Right lobe of liver (tissue), 6 donors: ENCODE data around the gene PRKG2. TPM values are rescaled to one million over a fixed set of nuclear protein-coding genes. Genes with fewer than 3 reads are reported as not detected.

Experiments
- ATAC-seq, 4 donors: fragments of 200-7000 bp; cut with Tn5 transposase; one replicate each; pipeline ENCODE4 v1.9.1; 2020; ENCODE audit warnings: mild to moderate bottlenecking in 4 of 4, moderate library complexity in 4 of 4
- DNase-seq, 3 donors: peaks; one replicate each; pipeline ENCODE4 v3.0.0-alpha.2; 2020
- H3K27ac ChIP-seq, 3 donors: fragments of 200-600 bp; one replicate each; pipeline ENCODE4 v1.8.0; 2022
- H3K27me3 ChIP-seq, 2 donors: fragments of 200-600 bp; one replicate each; pipeline ENCODE4 v1.8.0; 2022
- H3K36me3 ChIP-seq, 4 donors: fragments of 200-600 bp; sonication (generic) in 1 of 4; one replicate each; pipeline versions ENCODE4 v1.5.1 to v1.8.0; 2017 to 2022; ENCODE audit warnings: control low read depth in 1 of 4
- H3K4me1 ChIP-seq, 4 donors: fragments of 200-600 bp; sonication (generic) in 1 of 4; one replicate each; pipeline versions ENCODE4 v1.5.1 to v1.8.0; 2017 to 2022; ENCODE audit warnings: control low read depth in 1 of 4
- H3K4me3 ChIP-seq, 3 donors: fragments of 200-600 bp; one replicate each; pipeline ENCODE4 v1.8.0; 2022
- H3K9me3 ChIP-seq, 4 donors: fragments of 200-600 bp; sonication (generic) in 1 of 4; one replicate each; pipeline versions ENCODE4 v1.5.1 to v1.8.0; 2017 to 2022; ENCODE audit warnings: control low read depth in 1 of 4
- CTCF ChIP-seq, 4 donors: fragments of 200-600 bp in 3 of 4; fragments of 450-650 bp in 1 of 4; IDR thresholded peaks; one replicate each; pipeline versions ENCODE4 v1.5.1 to v1.8.0; 2016 to 2022; ENCODE audit warnings: antibody characterized with exemption in 4 of 4, mild to moderate bottlenecking in 2 of 4
- POLR2A ChIP-seq: fragments of 450-650 bp; IDR thresholded peaks from one replicate; pipeline ENCODE4 v1.6.1; 2017; ENCODE audit warnings: antibody characterized with exemption, mild to moderate bottlenecking
- WGBS: methylation state at CpG from one replicate; pipeline ENCODE4 v1.1.6; 2018; ENCODE audit warnings: low coverage, low lambda C conversion rate; ENCODE audit not compliant: insufficient coverage; ENCODE audit errors: missing lambda C conversion rate; 5-methylcytosine and 5-hydroxymethylcytosine counted together
- intact Hi-C, 2 donors: fragments of 100-400 bp; cut with DNase I; formaldehyde crosslinking; loops; one replicate each; pipeline versions ENCODE4 v1.11.2 to v1.14.1; 2022
- total RNA-seq, 6 experiments: library from RNA; depleted of rRNA in 2 of 6; stranded (reverse); fragments of >200 nt in 2 of 6; fragmentation: NEBNext Ultra II Directional in 3 of 6; extraction: Animal tissue kit (Norgen Biotek cat#: 25700) in 3 of 6; gene quantifications; one replicate each; pipeline versions ENCODE4 v1.1.0 to v1.2.4, GENCODE V29; 2016 to 2023
- donor health status: DM: no; HTN: yes; CAD: no.
- donor health status: DM: no; HTN: no; CAD: no.
- donor health status: DM: no; HTN: no; CAD: no.
- donor health status: DM: no; HTN: yes; CAD: no.
- donor health status: DM: no; HTN: yes; CAD: no.

PRKG2 gene
- total RNA-seq, 6 experiments from 2014 or later, result 0.17 TPM; not detected in 5

- intact Hi-C loops, result loop anchor here in 1 of 2 donors (5.0 kb wide), 1 partner anchor 282 kb away; no protein-coding TSS in a partner anchor
- Histone ChIP-seq H3K9me3 (no peaks in the 10 kb centered on the region), H3K4me1 (no peaks in the 10 kb centered on the region), H3K36me3 (no peaks in the 10 kb centered on the region), H3K27me3 (no peaks in the 10 kb centered on the region), H3K27ac (no peak overlapping the region), H3K4me3 (no peak overlapping the region)
- WGBS, result 9% methylated on average over 6 of the region's 6 CpGs
- ATAC-seq (peak; percentile 99), DNase-seq (peak in 1 of 3 donors; percentile 65)
- TF ChIP-seq CTCF (IDR thresholded peaks at IDR 0.05) (peak; percentile 76 to 96 (median 92)), POLR2A (no peak)
These were observed 145.2 kb downstream of the PRKG2 start for GRCh38 chr4:81069706-81070331.

- H3K4me3 ChIP-seq, result no peak overlapping the region
- DNase-seq (no peak), ATAC-seq (no peak)
- H3K9me3 ChIP-seq, result no peaks in the 10 kb centered on the region
- intact Hi-C loops, result no loop called here
- 44% methylated on average over 5 of the region's 5 CpGs for WGBS
- H3K27ac ChIP-seq, result no peak overlapping the region
- H3K4me1 ChIP-seq, result peaks cover 0 to 10% (median 0%) of the 10 kb centered on the region in 4 donors
- H3K27me3 ChIP-seq, result no peaks in the 10 kb centered on the region
- H3K36me3 ChIP-seq, result no peaks in the 10 kb centered on the region
- TF ChIP-seq CTCF (IDR thresholded peaks at IDR 0.05) (no peak), POLR2A (no peak)
These were observed 149.6 kb downstream of the PRKG2 start for GRCh38 chr4:81065446-81065845.

GRCh38 chr4:81062001-81062400 lies 153.0 kb downstream of the PRKG2 start:
- no peak for ATAC-seq
- Histone ChIP-seq H3K36me3 (no peaks in the 10 kb centered on the region), H3K4me3 (no peak overlapping the region), H3K27ac (no peak overlapping the region), H3K27me3 (no peaks in the 10 kb centered on the region), H3K4me1 (peaks cover 0 to 10% (median 0%) of the 10 kb centered on the region in 4 donors), H3K9me3 (no peaks in the 10 kb centered on the region)
- no peak for DNase-seq
- intact Hi-C loops, result no loop called here
- WGBS, result 20% methylated on average over 1 of the region's 1 CpG
- TF ChIP-seq CTCF (IDR thresholded peaks at IDR 0.05), result no peak
- no peak for TF ChIP-seq POLR2A

- Histone ChIP-seq H3K9me3 (no peaks in the 10 kb centered on the region), H3K27ac (no peak overlapping the region), H3K27me3 (no peaks in the 10 kb centered on the region), H3K4me1 (peaks cover 0 to 10% (median 0%) of the 10 kb centered on the region in 4 donors), H3K4me3 (no peak overlapping the region), H3K36me3 (no peaks in the 10 kb centered on the region)
- intact Hi-C loops, result no loop called here
- DNase-seq (no peak), ATAC-seq (peak in 3 of 4 donors; percentile 38 to 55 (median 53))
- no peak for TF ChIP-seq CTCF (IDR thresholded peaks at IDR 0.05)
- no peak for TF ChIP-seq POLR2A
These were observed 153.7 kb downstream of the PRKG2 start for GRCh38 chr4:81061344-81061730.
